ENCODE results near the gene ZMYND8.

ZMYND8 gene

DNA sequence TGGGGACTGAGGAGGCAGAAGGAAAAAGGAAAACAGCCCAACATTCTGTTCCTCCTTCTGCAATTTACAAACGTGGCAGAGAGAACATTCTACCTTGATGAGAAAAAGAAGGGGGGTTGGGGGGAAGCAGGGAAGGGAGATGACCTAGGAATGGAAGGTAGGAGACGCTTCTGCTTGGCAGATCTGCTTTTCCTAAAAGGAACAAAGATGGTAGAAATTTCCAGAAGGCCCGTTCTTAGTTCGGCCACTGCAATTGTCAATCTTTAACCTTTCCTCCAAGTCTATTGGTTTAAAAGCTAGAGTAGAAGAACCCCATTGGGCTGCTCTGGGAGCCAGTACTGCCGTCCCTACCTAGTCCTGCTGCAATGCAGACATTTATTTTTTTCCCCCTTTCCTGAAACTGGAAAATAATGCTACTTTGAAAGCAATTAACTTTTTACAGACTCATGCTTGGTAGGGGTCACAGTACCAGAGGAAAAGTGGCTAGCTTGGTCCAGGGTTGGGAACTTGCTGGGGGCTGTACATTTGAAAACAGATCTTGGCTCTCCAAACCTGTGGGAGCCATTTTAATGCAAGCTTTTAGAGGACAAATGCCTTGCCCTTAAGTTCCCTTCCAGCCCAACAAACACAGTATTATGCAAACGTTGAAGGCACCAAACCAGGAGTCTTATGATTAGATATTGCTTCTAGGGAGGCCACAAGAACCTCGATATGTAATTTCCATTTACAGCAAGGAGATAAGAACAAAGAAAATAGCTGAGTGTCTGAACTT, 2.6 kb downstream of the ZMYND8 start:
- DNase-seq (ENCODE audit: low spot score): peak; percentile 2

- no peak for DNase-seq (ENCODE audit: low spot score)
Observed at GRCh38 chr20:47353239-47353691, 3.2 kb downstream of the ZMYND8 start.

- no peak for DNase-seq (ENCODE audit: low spot score)
Observed at GRCh38 chr20:47352332-47353238, 3.9 kb downstream of the ZMYND8 start.

- peak; percentile 10 for DNase-seq (ENCODE audit: low spot score)
Observed at GRCh38 chr20:47351643-47352331, 4.7 kb downstream of the ZMYND8 start.

- DNase-seq (ENCODE audit: low spot score): no peak
Observed at GRCh38 chr20:47350691-47351545, 5.6 kb downstream of the ZMYND8 start.

GRCh38 chr20:47350181-47350550, 6.3 kb downstream of the ZMYND8 start:
- DNase-seq (ENCODE audit: low spot score): no peak

- DNase-seq (ENCODE audit: low spot score): no peak
Observed at GRCh38 chr20:47349365-47350180, 6.9 kb downstream of the ZMYND8 start.

DNA sequence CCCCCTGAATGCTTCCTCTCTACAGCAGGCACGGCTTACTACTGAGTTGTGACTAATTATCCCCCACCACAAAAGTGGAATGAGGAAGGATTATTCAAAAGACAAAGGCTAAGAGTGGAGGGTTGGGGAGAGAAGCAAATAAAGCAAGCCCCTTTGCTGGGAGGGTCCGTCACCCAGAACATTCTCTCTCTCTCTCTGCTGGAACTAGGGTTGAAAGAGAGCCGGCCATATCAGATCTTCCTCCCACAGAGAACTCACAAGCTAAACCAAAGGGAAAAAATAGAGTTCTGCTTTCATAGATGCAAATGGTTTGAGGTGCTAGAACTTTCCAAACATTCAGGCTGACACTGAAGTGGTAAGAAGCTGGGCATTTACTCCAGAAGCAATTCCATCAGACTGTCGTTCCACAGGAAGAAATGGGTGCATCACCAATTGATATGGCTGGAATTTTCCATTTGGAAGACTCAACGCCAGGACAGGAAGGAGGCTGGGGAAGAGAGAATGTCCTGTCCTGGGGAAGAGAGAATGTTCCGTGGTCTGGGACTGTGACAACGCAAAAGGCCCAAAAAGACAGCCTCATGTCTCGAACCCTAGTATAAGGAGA, 7.9 kb downstream of the ZMYND8 start:
- DNase-seq (ENCODE audit: low spot score): no peak

DNA sequence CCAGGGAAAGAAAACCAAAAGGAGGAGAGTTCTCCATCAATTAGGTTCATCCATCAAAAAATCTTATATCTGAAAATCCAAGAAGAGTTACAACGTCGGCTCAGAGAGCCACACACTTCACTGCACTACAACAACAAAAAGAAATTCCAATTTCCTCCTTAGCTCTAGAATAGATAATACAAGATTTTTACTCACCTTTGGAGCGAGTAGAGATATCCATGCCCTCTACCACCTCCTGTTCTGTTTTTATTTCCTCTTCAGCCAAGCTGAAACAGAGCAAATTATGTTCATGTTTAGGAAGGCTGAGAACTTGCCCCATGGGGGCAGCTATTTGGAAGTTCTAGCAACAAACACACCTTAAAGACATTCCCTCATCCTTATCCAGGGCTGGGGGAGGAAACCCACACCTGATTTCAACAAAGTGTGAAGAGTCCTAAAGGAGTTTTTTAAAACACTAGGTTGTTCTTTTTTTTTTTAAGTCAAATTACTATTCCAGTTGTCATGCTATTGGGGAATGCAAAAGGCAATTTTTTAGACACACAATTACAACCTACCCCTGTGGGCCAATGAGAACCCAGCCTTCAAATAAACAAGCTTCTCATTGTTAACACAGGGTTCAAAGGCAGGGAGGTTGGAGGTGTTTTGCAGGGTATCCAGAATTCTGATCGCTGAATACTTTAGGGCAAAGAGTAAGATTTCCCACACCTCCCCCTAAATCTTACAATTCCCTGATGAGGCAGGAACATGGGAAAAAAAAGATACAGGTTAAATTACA, 8.7 kb downstream of the ZMYND8 start:
- DNase-seq (ENCODE audit: low spot score): no peak

DNA sequence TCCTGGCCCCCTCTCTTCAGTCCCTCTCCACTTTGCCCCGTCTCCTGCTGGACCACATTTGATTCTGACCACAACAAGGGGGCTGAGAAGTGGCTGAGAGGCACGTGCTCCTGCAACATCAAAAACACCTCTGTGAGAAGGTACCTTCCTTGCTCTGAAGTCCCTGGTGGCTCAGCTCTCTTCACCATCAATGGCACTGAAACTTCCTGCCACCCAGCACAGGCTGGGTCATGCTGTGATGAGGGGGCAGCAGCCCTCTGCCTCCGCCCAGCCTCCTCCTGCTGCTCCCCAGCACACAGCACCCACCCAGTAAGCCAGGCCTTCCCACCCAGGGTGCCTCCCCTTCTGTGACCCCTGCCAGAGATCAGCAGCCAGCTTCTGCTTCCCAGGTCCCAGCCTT, 10.3 kb downstream of the ZMYND8 start:
- no peak for DNase-seq (ENCODE audit: low spot score)

GRCh38 chr20:47345214-47345613, 11.3 kb downstream of the ZMYND8 start:
- DNase-seq (ENCODE audit: low spot score): peak; percentile 3

- peak; percentile 3 for DNase-seq (ENCODE audit: low spot score)
Observed at GRCh38 chr20:47343007-47343472, 13.5 kb downstream of the ZMYND8 start.

- DNase-seq (ENCODE audit: low spot score): peak; percentile 14
Observed at GRCh38 chr20:47338131-47338628, 18.3 kb downstream of the ZMYND8 start.

DNA sequence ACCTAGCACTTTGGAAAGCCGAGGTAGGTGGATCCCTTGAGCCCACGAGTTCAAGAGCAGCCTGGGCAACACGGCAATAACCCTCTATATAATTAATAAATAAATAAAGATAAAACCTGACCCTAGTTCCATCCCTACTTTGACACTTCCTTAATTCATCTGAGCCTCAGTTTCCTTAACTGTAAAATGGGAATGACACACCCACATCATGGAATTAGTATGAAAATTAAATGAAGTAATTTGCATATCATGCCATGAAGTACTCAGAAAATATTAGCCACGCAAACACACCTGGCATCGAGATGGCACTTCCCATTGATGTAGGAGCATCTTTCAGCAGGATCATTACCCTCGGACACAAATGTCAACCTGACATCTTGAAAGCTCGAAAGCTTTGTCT, 19.1 kb downstream of the ZMYND8 start:
- no peak for DNase-seq (ENCODE audit: low spot score)

DNA sequence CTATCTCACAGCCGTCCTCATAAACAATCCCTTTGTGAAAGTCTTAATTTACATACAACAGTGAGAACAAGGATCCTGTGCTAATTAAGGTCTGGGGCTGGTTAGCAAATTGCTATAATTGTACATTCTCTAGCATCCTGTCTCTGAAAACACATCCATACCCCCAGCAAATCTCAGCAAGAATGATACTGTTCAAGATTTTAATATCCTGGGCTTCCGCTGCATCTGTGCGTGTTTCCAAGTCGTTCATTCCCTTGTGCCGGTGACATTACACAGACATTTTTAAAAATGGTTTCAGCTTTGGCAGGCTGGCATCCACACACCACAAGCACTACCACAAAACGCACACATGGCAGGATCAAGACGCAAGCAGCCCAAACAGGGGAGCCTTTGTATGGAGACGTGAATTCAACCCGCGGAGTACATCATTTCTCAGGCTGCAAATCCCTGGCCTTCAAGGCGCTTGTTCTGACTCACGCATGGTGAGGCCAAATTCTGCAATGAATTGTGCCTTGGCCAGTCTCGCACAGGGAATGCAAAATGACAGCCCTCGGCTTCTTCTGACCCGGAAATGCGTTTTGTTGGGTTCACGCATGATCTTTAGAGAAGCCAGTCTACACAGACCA, 20.3 kb downstream of the ZMYND8 start:
- DNase-seq (ENCODE audit: low spot score): no peak

DNA sequence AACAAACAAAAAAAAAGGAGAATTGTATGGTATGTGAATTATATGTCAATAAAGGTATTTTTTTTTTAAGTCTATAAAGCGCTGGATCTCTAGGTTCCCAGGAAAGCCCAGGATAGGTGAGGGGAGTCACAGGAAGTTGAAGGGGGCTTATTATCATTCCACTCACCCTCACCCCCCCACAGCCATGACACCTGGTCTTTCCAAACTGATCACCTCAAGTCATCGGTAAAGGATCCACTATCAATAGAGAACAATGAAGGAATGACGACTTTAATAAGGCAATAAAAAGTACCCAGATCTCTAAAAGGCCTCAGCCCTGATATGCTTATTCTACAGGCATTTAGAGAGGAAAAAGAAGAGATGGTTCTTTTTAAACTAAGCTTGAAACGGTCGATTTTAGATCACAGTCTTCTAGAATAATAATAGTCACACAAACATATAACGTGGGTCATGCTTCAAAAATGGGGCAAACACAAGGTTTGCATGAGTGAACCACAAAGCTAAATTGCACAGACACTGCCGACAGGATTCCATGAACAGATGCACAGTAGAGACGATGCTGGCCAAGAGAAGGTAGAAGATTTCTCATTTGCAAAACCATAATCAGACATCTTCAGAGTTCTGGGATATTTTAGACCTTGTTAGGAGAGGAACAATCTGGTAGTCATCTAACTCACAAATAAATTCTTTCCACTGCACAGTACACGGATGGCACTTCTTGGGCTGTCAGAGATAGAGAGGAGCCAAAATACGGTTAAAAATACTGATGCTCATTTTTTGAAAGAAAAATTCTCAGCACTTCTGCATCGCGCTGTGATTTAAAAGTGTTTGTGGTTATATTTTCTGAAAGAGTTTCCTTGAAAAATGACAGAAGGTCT, 21.0 kb downstream of the ZMYND8 start:
- no peak for DNase-seq (ENCODE audit: low spot score)

DNA sequence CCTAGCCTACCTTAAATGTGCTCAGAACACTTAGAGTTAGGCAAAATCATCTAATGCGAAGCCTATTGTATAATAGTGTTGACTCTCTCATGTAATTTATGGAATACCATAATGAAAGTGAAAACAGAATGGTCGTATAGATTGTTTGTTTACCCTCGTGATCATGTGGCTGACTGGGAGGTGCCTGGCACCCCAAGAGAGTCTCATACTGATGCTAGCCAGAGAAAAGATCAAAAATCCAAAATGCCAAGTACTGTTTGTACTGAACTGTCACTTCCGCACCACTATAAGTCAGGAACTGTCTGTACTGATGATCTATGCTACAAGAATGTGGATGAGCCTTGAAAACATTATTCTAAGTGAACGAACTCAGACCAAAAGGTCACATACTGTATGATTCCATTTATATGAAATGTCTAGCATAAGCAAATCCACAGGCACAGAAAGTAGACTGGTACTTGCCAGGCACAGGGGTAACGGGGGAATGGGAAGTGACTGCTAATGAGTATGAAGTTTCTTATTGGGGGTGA, 22.4 kb downstream of the ZMYND8 start:
- DNase-seq (ENCODE audit: low spot score): no peak
